ENCODE results near the gene YTHDF1.

YTHDF1 gene

GRCh38 chr20:63194797-63195173 lies 21.1 kb downstream of the YTHDF1 start:
- no peak for TF ChIP-seq EZH2 (IDR thresholded peaks at IDR 0.05; ENCODE audit: borderline replicate concordance, low read length)
- TF ChIP-seq, protein P1, sequence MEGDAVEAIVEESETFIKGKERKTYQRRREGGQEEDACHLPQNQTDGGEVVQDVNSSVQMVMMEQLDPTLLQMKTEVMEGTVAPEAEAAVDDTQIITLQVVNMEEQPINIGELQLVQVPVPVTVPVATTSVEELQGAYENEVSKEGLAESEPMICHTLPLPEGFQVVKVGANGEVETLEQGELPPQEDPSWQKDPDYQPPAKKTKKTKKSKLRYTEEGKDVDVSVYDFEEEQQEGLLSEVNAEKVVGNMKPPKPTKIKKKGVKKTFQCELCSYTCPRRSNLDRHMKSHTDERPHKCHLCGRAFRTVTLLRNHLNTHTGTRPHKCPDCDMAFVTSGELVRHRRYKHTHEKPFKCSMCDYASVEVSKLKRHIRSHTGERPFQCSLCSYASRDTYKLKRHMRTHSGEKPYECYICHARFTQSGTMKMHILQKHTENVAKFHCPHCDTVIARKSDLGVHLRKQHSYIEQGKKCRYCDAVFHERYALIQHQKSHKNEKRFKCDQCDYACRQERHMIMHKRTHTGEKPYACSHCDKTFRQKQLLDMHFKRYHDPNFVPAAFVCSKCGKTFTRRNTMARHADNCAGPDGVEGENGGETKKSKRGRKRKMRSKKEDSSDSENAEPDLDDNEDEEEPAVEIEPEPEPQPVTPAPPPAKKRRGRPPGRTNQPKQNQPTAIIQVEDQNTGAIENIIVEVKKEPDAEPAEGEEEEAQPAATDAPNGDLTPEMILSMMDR (IDR thresholded peaks at IDR 0.05; ENCODE audit: low read length) = no peak
- H3K9me3 ChIP-seq (ENCODE audit: low read length) = no peaks in the 10 kb centered on the region
- H3K9ac ChIP-seq (ENCODE audit: low read length) = no peak overlapping the region
- H4K20me1 ChIP-seq (ENCODE audit: insufficient read depth, low read length) = peaks cover 7% of the 10 kb centered on the region; the same call in 1 of the 2 replicates
- H2AFZ ChIP-seq (ENCODE audit: low read length) = no peak overlapping the region
- H3K4me3 ChIP-seq (ENCODE audit: low read depth, low read length, poor library complexity, severe bottlenecking) = no peak overlapping the region
- H3F3A ChIP-seq (ENCODE audit: insufficient read depth, low read length) = no peaks in the 10 kb centered on the region
- peaks cover 33% of the 10 kb centered on the region for H3K36me3 ChIP-seq (ENCODE audit: insufficient read depth, low read length)
- H3K79me2 ChIP-seq (ENCODE audit: insufficient read depth, low read length) = no peaks in the 10 kb centered on the region
- H3K4me1 ChIP-seq (ENCODE audit: insufficient read depth, low read length, severe bottlenecking) = no peaks in the 10 kb centered on the region
- no peaks in the 10 kb centered on the region for H3K9me2 ChIP-seq (ENCODE audit: low read depth, low read length)
- no peak overlapping the region for H3K27ac ChIP-seq (ENCODE audit: low read depth, low read length, poor library complexity, severe bottlenecking)
- H3K27me3 ChIP-seq (ENCODE audit: insufficient read depth, low read length) = no peaks in the 10 kb centered on the region
- no peak overlapping the region for H3K4me2 ChIP-seq (ENCODE audit: low read length)

DNA sequence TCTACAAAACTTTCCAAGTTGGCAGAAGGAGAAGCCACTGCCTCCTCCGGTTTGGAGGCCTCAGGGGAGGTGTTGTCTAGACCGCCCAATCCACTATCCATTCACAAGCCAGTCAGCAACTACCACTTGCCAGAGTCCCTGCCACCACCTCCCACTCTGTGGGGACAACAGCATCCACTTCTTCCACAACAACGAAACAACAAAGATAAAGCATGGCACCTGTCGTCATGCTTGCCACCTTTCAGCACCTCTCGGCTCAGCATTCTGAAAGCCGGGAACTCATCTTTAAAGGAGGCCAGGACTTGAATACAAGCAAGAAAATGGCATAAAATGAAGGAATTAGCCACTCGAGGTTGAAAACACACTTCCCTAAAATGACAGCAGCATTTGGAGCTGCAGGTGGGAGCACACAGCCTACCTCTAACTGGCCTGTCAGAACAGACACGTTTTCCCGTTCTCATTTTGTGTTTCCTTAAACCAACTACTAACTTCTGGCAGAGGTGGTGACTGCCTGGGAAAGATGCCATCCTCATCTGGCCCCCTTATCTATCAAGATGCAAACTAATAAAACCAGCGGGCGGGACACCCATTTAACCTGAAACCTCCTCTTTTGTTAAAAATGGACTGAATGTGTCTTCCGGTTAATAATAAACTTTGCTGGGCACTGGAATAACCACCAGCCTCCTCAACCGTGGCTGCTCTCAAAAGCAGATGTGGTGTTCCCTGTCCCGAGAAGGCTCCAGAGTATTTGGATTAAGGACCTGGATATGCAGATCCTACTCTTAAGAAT lies 21.7 kb downstream of the YTHDF1 start:
- Histone ChIP-seq H3K9me2 (ENCODE audit: low read depth, low read length) (no peaks in the 10 kb centered on the region), H3K79me2 (ENCODE audit: insufficient read depth, low read length) (no peaks in the 10 kb centered on the region), H3K36me3 (ENCODE audit: insufficient read depth, low read length) (peaks cover 33% of the 10 kb centered on the region), H3K4me1 (ENCODE audit: insufficient read depth, low read length, severe bottlenecking) (no peaks in the 10 kb centered on the region), H4K20me1 (ENCODE audit: insufficient read depth, low read length) (0 out of 2 replicates have a peak, but pooled peaks cover 4% of the 10 kb centered on the region), H3F3A (ENCODE audit: insufficient read depth, low read length) (no peaks in the 10 kb centered on the region), H3K9me3 (ENCODE audit: low read length) (no peaks in the 10 kb centered on the region), H3K4me3 (ENCODE audit: low read depth, low read length, poor library complexity, severe bottlenecking) (no peak overlapping the region), H3K9ac (ENCODE audit: low read length) (no peak overlapping the region), H3K4me2 (ENCODE audit: low read length) (no peak overlapping the region), H3K27ac (ENCODE audit: low read depth, low read length, poor library complexity, severe bottlenecking) (no peak overlapping the region), H2AFZ (ENCODE audit: low read length) (no peak overlapping the region), H3K27me3 (ENCODE audit: insufficient read depth, low read length) (no peaks in the 10 kb centered on the region)
- TF ChIP-seq EZH2 (IDR thresholded peaks at IDR 0.05; ENCODE audit: borderline replicate concordance, low read length) = no peak
- TF ChIP-seq, protein P1 (IDR thresholded peaks at IDR 0.05; ENCODE audit: low read length) = no peak

DNA sequence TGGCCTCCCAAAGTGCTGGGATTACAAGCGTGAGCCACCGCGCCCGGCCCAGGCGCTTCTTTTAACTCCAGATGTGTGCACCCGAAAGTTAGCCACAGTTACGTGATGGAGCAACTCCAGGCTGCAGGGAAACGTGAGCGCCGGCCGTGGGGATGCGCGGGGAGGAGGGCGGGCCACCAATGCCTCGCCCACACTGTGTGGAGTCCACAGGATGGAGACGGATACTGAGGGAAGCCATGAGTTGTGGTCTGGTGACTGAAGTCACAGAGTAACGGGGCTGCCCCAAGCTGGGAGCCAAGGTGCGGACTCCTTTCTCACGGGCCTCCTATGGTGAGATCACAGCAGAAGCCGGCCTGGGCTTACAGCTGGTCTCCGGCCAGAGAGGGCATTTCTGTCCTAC lies 23.2 kb downstream of the YTHDF1 start:
- H3K79me2 ChIP-seq (ENCODE audit: insufficient read depth, low read length) = no peaks in the 10 kb centered on the region
- no peaks in the 10 kb centered on the region for H3K9me2 ChIP-seq (ENCODE audit: low read depth, low read length)
- no peak overlapping the region for H3K9ac ChIP-seq (ENCODE audit: low read length)
- TF ChIP-seq, protein P1 (IDR thresholded peaks at IDR 0.05; ENCODE audit: low read length) = no peak
- TF ChIP-seq EZH2 (IDR thresholded peaks at IDR 0.05; ENCODE audit: borderline replicate concordance, low read length) = no peak
- H3F3A ChIP-seq (ENCODE audit: insufficient read depth, low read length) = no peaks in the 10 kb centered on the region
- H4K20me1 ChIP-seq (ENCODE audit: insufficient read depth, low read length) = 0 out of 2 replicates have a peak, but pooled peaks cover 4% of the 10 kb centered on the region
- no peak overlapping the region for H2AFZ ChIP-seq (ENCODE audit: low read length)
- H3K9me3 ChIP-seq (ENCODE audit: low read length) = no peaks in the 10 kb centered on the region
- no peak overlapping the region for H3K4me3 ChIP-seq (ENCODE audit: low read depth, low read length, poor library complexity, severe bottlenecking)
- H3K27me3 ChIP-seq (ENCODE audit: insufficient read depth, low read length) = no peaks in the 10 kb centered on the region
- no peak overlapping the region for H3K27ac ChIP-seq (ENCODE audit: low read depth, low read length, poor library complexity, severe bottlenecking)
- H3K4me2 ChIP-seq (ENCODE audit: low read length) = no peak overlapping the region
- peaks cover 32% of the 10 kb centered on the region for H3K36me3 ChIP-seq (ENCODE audit: insufficient read depth, low read length)
- H3K4me1 ChIP-seq (ENCODE audit: insufficient read depth, low read length, severe bottlenecking) = no peaks in the 10 kb centered on the region
